B cell (primary cell): ENCODE measurements around the gene TMEM106B. TPM values are rescaled to one million over a fixed set of nuclear protein-coding genes. Genes with fewer than 3 reads are reported as not detected.
A peak's percentile ranks its signal among the peaks of the same experiment; 100 is the strongest.

Experiments used
- ATAC-seq: fragments of 200-7000 bp; cut with Tn5 transposase; one replicate; pipeline ENCODE4 v1.10.0; 2021; ENCODE audit warnings: low read depth, mild to moderate bottlenecking, moderate number of reproducible peaks, moderate library complexity
- CTCF ChIA-PET: fragments of 350-600 bp; sonication (Branson Sonifier 250); formaldehyde crosslinking; loops from one replicate; lab custom pipeline; 2021; ENCODE audit warnings: antibody characterized with exemption, inconsistent platforms; lab: Charles Lee
- POLR2A ChIA-PET: fragments of 350-600 bp; sonication (Branson Sonifier 250); formaldehyde crosslinking; loops from one replicate; lab custom pipeline; 2021; ENCODE audit warnings: antibody characterized with exemption; lab: Charles Lee
- DNase-seq: peaks from one replicate; pipeline ENCODE4 v3.0.0; 2013
- H2AFZ ChIP-seq: 2 replicates; pipeline ENCODE4 v1.6.1; 2012; ENCODE audit warnings: mild to moderate bottlenecking, low read depth, low read length; ENCODE audit not compliant: insufficient read depth, poor library complexity, severe bottlenecking
- H3K27ac ChIP-seq, 2 donors: 1 replicate in 1 of 2; 2 replicates in 1 of 2; pipeline ENCODE4 v1.5.1; 2012 to 2013; ENCODE audit warnings: low read length in 2 of 2, mild to moderate bottlenecking in 2 of 2, moderate library complexity in 1 of 2
- H3K27me3 ChIP-seq, 4 experiments: fragments of 200-600 bp in 1 of 4; sonication (generic) in 1 of 4; replicated peaks in 1 of 4; 1 replicate in 2 of 4; 2 replicates in 2 of 4; pipeline versions ENCODE4 v1.6.1 to v1.7.0; 2013 to 2016; ENCODE audit warnings: low read length in 3 of 4, mild to moderate bottlenecking in 2 of 4, mixed read lengths in 1 of 4, moderate library complexity in 1 of 4; ENCODE audit not compliant: insufficient read depth in 4 of 4, control insufficient read depth in 3 of 4; ENCODE audit errors: control extremely low read depth in 1 of 4
- H3K36me3 ChIP-seq, 2 experiments: replicated peaks in 1 of 2; 1 replicate in 1 of 2; 2 replicates in 1 of 2; pipeline versions ENCODE4 v1.6.1 to v1.7.1; 2013; ENCODE audit warnings: low read length in 1 of 2; ENCODE audit not compliant: insufficient read depth in 2 of 2, control insufficient read depth in 1 of 2; ENCODE audit errors: control extremely low read depth in 1 of 2, extremely low read depth in 1 of 2
- H3K4me1 ChIP-seq, 2 donors: fragments of 200-600 bp in 1 of 2; sonication (generic) in 1 of 2; 1 replicate in 1 of 2; 2 replicates in 1 of 2; pipeline versions ENCODE4 v1.5.1 to v1.6.1; 2013 to 2017; ENCODE audit warnings: low read length in 2 of 2; ENCODE audit not compliant: control insufficient read depth in 2 of 2, insufficient read depth in 2 of 2
- H3K4me2 ChIP-seq: replicated peaks from 2 replicates; pipeline ENCODE3; 2012; ENCODE audit warnings: mild to moderate bottlenecking, low read depth, low read length; ENCODE audit not compliant: poor library complexity, severe bottlenecking
- H3K4me3 ChIP-seq, 5 experiments: fragments of 200-600 bp in 1 of 5; sonication (generic) in 1 of 5; 1 replicate in 3 of 5; 2 replicates in 2 of 5; pipeline versions ENCODE4 v1.5.1 to v1.7.0; 2011 to 2016; ENCODE audit warnings: low read length in 4 of 5, mild to moderate bottlenecking in 4 of 5, low read depth in 2 of 5, control low read depth in 1 of 5, moderate library complexity in 1 of 5; ENCODE audit not compliant: insufficient read depth in 1 of 5; ENCODE audit errors: control extremely low read depth in 1 of 5, extremely low read depth in 1 of 5
- H3K79me2 ChIP-seq: fragments of 200-600 bp; sonication (generic); one replicate; pipeline ENCODE4 v1.6.0; 2016; ENCODE audit warnings: low read length; ENCODE audit not compliant: control insufficient read depth, insufficient read depth
- H3K9ac ChIP-seq: fragments of 200-600 bp; sonication (generic); 2 replicates; pipeline ENCODE4 v1.6.1; 2017; ENCODE audit warnings: mild to moderate bottlenecking, low read length, moderate library complexity
- H3K9me3 ChIP-seq, 3 donors: one replicate each; pipeline versions ENCODE4 v1.6.1 to v1.7.1; 2013; ENCODE audit warnings: low read length in 2 of 3; ENCODE audit not compliant: control insufficient read depth in 2 of 3, insufficient read depth in 1 of 3; ENCODE audit errors: control extremely low read depth in 1 of 3
- H4K20me1 ChIP-seq: 2 replicates; pipeline ENCODE4 v1.6.0; 2012; ENCODE audit warnings: mild to moderate bottlenecking, low read length; ENCODE audit not compliant: insufficient read depth, control insufficient read depth, poor library complexity, severe bottlenecking
- H3K27ac Mint-ChIP-seq: one replicate; pipeline ENCODE4 v1.8.0; 2021; ENCODE audit warnings: mixed read lengths
- H3K27me3 Mint-ChIP-seq: one replicate; pipeline ENCODE4 v1.8.0; 2021; ENCODE audit warnings: mixed read lengths
- H3K4me1 Mint-ChIP-seq: one replicate; pipeline ENCODE4 v1.8.0; 2021; ENCODE audit warnings: mixed read lengths
- H3K4me3 Mint-ChIP-seq: one replicate; pipeline ENCODE4 v1.8.0; 2021; ENCODE audit warnings: mixed read lengths
- H3K9me3 Mint-ChIP-seq: one replicate; pipeline ENCODE4 v1.8.0; 2022; ENCODE audit warnings: mixed read lengths; ENCODE audit not compliant: insufficient read depth
- EZH2 ChIP-seq: IDR thresholded peaks from 2 replicates; pipeline ENCODE4 v1.6.1; 2012; ENCODE audit warnings: borderline replicate concordance, low read depth, mild to moderate bottlenecking, moderate library complexity, low read length; ENCODE audit not compliant: insufficient read depth, poor library complexity, severe bottlenecking
- WGBS: methylation state at CpG from one replicate; pipeline ENCODE4 v1.1.5; 2013; ENCODE audit warnings: missing lambda C conversion rate; ENCODE audit not compliant: insufficient coverage; 5-methylcytosine and 5-hydroxymethylcytosine counted together
- intact Hi-C: fragments of 100-400 bp; cut with micrococcal nuclease; formaldehyde crosslinking; loops from one replicate; pipeline ENCODE4 v1.10.0; 2022
- polyA plus RNA-seq: library from polyadenylated mRNA; depleted of rRNA; stranded (reverse); fragments of >200 nt; gene quantifications from 2 replicates; pipeline ENCODE4 v1.2.3, GENCODE V29; 2012
- total RNA-seq, 2 donors: library from RNA; stranded (reverse); fragments of 120-200 nt in 1 of 2; gene quantifications; 1 replicate in 1 of 2; 2 replicates in 1 of 2; pipeline versions ENCODE4 v1.2.3 to v1.2.4, GENCODE V29; 2013 to 2022
- TF ChIP-seq, protein P1 (sequence below): fragments of 200-600 bp; IDR thresholded peaks from one replicate; pipeline ENCODE4 v1.8.0; 2022; ENCODE audit warnings: antibody characterized with exemption, mild to moderate bottlenecking

TMEM106B gene
- total and polyA plus RNA-seq, 2 donors (not counting 1 experiment from before 2014, with no cell fraction given), result 8.4 to 28.3 TPM

DNA sequence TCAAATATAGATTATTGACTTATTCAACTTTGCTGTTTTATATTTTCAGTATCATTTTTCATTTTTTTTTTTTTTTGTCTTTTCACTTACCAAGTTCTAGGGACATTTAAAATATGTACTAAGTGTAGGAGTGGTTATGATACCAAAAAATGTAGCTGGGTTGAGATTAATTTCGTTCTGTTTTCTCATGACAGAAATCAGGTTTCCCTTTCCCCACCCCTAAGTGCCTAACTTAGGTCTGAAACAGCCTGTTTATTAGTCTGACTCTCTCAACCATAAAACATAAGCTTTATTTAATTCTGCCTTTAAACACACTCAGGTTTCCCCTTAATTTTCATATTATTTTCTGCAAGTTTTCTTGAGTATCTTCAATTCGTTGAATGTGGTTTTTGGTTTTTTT lies 22.1 kb downstream of the TMEM106B start:
- H3K4me3 ChIP-seq, result no peak overlapping the region
- TF ChIP-seq EZH2, result no peak
- TF ChIP-seq, protein P1, sequence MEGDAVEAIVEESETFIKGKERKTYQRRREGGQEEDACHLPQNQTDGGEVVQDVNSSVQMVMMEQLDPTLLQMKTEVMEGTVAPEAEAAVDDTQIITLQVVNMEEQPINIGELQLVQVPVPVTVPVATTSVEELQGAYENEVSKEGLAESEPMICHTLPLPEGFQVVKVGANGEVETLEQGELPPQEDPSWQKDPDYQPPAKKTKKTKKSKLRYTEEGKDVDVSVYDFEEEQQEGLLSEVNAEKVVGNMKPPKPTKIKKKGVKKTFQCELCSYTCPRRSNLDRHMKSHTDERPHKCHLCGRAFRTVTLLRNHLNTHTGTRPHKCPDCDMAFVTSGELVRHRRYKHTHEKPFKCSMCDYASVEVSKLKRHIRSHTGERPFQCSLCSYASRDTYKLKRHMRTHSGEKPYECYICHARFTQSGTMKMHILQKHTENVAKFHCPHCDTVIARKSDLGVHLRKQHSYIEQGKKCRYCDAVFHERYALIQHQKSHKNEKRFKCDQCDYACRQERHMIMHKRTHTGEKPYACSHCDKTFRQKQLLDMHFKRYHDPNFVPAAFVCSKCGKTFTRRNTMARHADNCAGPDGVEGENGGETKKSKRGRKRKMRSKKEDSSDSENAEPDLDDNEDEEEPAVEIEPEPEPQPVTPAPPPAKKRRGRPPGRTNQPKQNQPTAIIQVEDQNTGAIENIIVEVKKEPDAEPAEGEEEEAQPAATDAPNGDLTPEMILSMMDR, result no peak
- DNase-seq (no peak), ATAC-seq (no peak)
- H3K4me1 ChIP-seq, result peaks cover 0 to 10% of the 10 kb centered on the region in 2 donors
- CTCF ChIA-PET, result interaction anchor here (0.7 kb wide), 1 partner anchor 859 kb away, joined by 3 read pairs; no protein-coding TSS in a partner anchor
- H3K9ac ChIP-seq, result no peak overlapping the region
- Mint-ChIP-seq H3K27me3 (no peaks in the 10 kb centered on the region), H3K9me3 (peaks cover under 1% of the 10 kb centered on the region), H3K4me1 (peaks cover 7% of the 10 kb centered on the region), H3K4me3 (no peak overlapping the region), H3K27ac (no peak overlapping the region)
- H4K20me1 ChIP-seq, result no peaks in the 10 kb centered on the region
- H3K36me3 ChIP-seq, result peaks cover 3 to 15% of the 10 kb centered on the region in 2 experiments
- no peak overlapping the region for H3K27ac ChIP-seq
- POLR2A ChIA-PET, result no interaction called here
- peak overlapping the region; percentile 15 for H3K4me2 ChIP-seq
- no CpG with 5 or more reads among the region's 2 CpGs for WGBS
- H3K27me3 ChIP-seq, result no peaks in the 10 kb centered on the region
- no peaks in the 10 kb centered on the region for H3K79me2 ChIP-seq
- no peak overlapping the region for H2AFZ ChIP-seq
- intact Hi-C loops, result no loop called here
- no peaks in the 10 kb centered on the region for H3K9me3 ChIP-seq

DNA sequence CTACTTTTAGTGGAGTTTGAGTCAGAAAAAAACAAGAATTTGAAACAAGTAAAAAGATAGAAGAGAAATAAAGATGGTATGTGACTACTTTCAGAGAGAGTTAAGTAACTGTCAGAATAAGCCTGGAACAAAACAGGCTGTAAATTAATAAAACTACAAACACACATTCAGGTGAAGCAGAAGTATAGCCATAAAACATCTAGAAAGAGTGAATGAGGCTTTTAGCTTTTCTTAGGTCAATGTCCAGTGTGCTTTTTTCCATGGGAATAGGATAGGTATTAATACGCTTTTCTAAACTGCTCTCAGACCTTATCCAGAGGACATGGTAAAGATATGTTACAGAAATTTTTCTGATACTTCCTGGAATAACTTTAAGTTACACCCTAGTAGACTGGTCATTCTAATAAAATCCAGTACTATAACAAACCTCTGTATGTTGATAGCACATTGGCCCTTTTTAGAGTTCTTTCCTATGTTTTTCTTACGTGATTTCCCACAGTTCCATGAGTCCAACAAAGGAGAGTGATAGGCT lies 23.3 kb downstream of the TMEM106B start:
- intact Hi-C loops, result no loop called here
- 83% methylated on average over 1 of the region's 2 CpGs for WGBS
- no peak overlapping the region for H3K4me3 ChIP-seq
- no peaks in the 10 kb centered on the region for H3K9me3 ChIP-seq
- no peak for DNase-seq
- ChIA-PET CTCF (no interaction called here), POLR2A (no interaction called here)
- Mint-ChIP-seq H3K9me3 (peaks cover 2% of the 10 kb centered on the region), H3K27me3 (no peaks in the 10 kb centered on the region), H3K27ac (no peak overlapping the region), H3K4me3 (no peak overlapping the region), H3K4me1 (peaks cover 8% of the 10 kb centered on the region)
- H3K4me1 ChIP-seq, result peaks cover 4 to 13% of the 10 kb centered on the region in 2 donors
- TF ChIP-seq, protein P1, result no peak
- TF ChIP-seq EZH2, result no peak
- no peak overlapping the region for H2AFZ ChIP-seq
- ATAC-seq, result no peak
- H3K36me3 ChIP-seq, result peaks cover 3 to 15% of the 10 kb centered on the region in 2 experiments
- H3K27me3 ChIP-seq, result no peaks in the 10 kb centered on the region
- H3K79me2 ChIP-seq, result no peaks in the 10 kb centered on the region
- no peak overlapping the region for H3K27ac ChIP-seq
- no peaks in the 10 kb centered on the region for H4K20me1 ChIP-seq
- H3K9ac ChIP-seq, result no peak overlapping the region
- no peak overlapping the region for H3K4me2 ChIP-seq
